ENCODE results near the gene FUT7.
A peak's percentile ranks its signal among the peaks of the same experiment; 100 is the strongest.

The FUT7 gene

DNA sequence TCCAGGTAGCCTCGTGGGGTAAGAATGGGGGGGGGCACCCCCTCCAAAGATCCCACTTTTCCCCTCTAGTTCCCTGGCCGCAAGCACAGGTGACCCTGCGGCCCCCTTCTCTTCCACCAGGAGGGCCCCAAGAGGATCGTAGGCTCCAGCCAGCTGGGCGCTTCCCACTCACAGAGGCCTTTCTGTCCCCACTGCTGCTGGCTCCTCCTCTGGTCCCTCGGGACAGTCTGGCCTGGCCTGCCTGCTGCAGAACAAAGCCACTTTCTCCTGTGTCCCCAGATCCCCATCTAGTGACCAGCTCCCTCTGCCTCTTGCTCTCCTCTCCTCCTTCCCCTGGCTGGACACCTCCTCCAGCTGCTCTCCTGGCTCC lies 39.0 kb upstream of the FUT7 start:
- TF ChIP-seq FOXM1 (IDR thresholded peaks at IDR 0.05; ENCODE audit: borderline replicate concordance, low read depth): no peak
- TF ChIP-seq RAD21 (IDR thresholded peaks at IDR 0.05; ENCODE audit: low read depth): no peak
- TF ChIP-seq NFIC (IDR thresholded peaks at IDR 0.05): no peak; the same call in 1 of the 2 replicates
- TF ChIP-seq REST (IDR thresholded peaks at IDR 0.05; ENCODE audit: low read depth): no peak
- TF ChIP-seq CREB1 (IDR thresholded peaks at IDR 0.05; ENCODE audit: low read depth): no peak
- no peak for TF ChIP-seq EP300 (IDR thresholded peaks at IDR 0.05; ENCODE audit: borderline replicate concordance)
- TF ChIP-seq, protein P1, sequence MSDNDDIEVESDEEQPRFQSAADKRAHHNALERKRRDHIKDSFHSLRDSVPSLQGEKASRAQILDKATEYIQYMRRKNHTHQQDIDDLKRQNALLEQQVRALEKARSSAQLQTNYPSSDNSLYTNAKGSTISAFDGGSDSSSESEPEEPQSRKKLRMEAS (IDR thresholded peaks at IDR 0.05): no peak
- TF ChIP-seq CEBPB (IDR thresholded peaks at IDR 0.05): no peak
- no peak for TF ChIP-seq YY1 (IDR thresholded peaks at IDR 0.05; ENCODE audit: low read depth)
- no peak for TF ChIP-seq ZBTB7A (IDR thresholded peaks at IDR 0.05; ENCODE audit: low read depth)
- TF ChIP-seq TEAD4 (IDR thresholded peaks at IDR 0.05): no peak
- TF ChIP-seq, protein P2, sequence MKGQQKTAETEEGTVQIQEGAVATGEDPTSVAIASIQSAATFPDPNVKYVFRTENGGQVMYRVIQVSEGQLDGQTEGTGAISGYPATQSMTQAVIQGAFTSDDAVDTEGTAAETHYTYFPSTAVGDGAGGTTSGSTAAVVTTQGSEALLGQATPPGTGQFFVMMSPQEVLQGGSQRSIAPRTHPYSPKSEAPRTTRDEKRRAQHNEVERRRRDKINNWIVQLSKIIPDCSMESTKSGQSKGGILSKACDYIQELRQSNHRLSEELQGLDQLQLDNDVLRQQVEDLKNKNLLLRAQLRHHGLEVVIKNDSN (IDR thresholded peaks at IDR 0.05): no peak
- no peak for TF ChIP-seq TCF12 (IDR thresholded peaks at IDR 0.05; ENCODE audit: low read depth)
- TF ChIP-seq EGR1 (IDR thresholded peaks at IDR 0.05): no peak
- TF ChIP-seq TAF1 (IDR thresholded peaks at IDR 0.05; ENCODE audit: low read depth): no peak

DNA sequence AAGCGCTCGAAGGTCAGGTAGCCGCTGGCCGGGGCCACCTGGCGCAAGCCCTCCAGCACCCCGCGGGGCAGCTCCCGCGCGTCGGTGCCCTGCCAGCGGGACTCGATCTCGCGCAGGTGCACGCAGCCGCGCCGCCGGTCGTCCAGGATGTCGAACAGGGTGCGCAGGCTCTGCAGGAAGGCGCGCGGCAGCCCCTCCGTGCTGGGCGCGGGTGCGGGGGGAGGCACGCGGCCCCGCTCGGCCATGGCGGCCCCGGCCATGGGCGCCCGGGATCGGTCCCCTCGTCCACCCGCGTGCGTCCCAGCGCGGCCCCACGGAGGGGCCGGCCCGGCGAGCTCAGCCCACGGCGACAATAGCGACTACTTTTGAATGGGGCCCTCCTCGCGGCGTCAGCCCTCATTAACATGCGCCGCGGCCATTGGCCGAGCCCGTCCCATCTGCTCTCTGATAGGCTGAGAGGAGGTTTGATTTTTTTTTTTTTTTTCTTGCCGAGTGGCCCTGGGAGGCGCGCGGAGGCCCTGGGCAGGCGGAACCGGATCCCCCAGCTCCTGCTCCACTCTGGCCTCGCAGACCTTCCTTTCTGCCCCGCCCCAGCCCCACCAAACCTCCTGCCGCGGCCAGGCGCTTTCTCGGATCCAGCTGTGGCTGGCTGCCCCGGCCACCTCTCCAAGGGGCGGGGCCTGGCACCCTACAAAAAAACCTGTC lies 38.5 kb upstream of the FUT7 start, which contains the start of gene SAPCD2:
Gene SAPCD2 (minus strand): TSS at position 357 of the 705 bp plus-strand sequence. CDS start 97 bp downstream, at position 260.
- TF ChIP-seq, protein P2 (IDR thresholded peaks at IDR 0.05): no peak; the same call in 1 of the 2 replicates
- TF ChIP-seq, protein P1 (IDR thresholded peaks at IDR 0.05): peak; percentile 75
- TF ChIP-seq TAF1 (IDR thresholded peaks at IDR 0.05; ENCODE audit: low read depth) (no peak), FOXM1 (IDR thresholded peaks at IDR 0.05; ENCODE audit: borderline replicate concordance, low read depth) (peak; percentile 64; the same call in 1 of the 2 replicates), EP300 (IDR thresholded peaks at IDR 0.05; ENCODE audit: borderline replicate concordance) (0 out of 2 replicates have a peak, but pooled peaks have one; percentile 36), CREB1 (IDR thresholded peaks at IDR 0.05; ENCODE audit: low read depth) (0 out of 2 replicates have a peak, but pooled peaks have one; percentile 37), ZBTB7A (IDR thresholded peaks at IDR 0.05; ENCODE audit: low read depth) (no peak), CEBPB (IDR thresholded peaks at IDR 0.05) (no peak), TEAD4 (IDR thresholded peaks at IDR 0.05) (peak; percentile 11; the same call in 1 of the 2 replicates), REST (IDR thresholded peaks at IDR 0.05; ENCODE audit: low read depth) (no peak), TCF12 (IDR thresholded peaks at IDR 0.05; ENCODE audit: low read depth) (peak; percentile 74), YY1 (IDR thresholded peaks at IDR 0.05; ENCODE audit: low read depth) (peak; percentile 48; the same call in 1 of the 2 replicates), RAD21 (IDR thresholded peaks at IDR 0.05; ENCODE audit: low read depth) (no peak), NFIC (IDR thresholded peaks at IDR 0.05) (no peak; the same call in 1 of the 2 replicates), EGR1 (IDR thresholded peaks at IDR 0.05) (no peak)

DNA sequence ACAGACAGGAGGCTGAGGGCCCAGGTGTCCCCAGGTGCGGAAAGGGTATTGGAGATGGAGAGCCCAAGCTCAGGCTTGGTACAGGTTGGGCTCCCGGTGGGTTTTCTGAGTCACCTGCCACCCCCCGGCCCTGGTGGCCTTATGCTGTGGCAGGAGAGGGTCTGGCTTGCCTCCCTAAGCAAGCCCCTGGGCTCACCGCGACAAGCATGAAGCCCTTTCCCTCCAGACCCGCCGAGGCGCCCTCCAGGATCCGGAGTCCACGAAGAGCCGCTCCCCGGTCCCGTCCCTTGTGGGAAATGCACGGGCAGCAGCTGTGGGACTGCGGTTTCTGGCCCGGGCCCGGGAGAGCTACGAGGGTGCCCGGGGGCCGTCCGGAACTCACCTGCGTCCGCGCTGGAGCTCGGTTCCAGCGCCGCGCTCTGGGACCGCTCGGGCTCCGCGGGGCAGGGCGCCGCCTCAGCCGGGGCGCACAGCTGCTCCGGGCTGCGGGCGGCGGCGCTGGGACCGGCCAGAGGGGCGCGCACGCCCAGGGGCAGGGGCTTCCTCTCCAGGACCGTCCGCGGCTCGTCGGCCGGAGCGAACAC lies 37.7 kb upstream of the FUT7 start:
- TF ChIP-seq EP300 (IDR thresholded peaks at IDR 0.05; ENCODE audit: borderline replicate concordance) (no peak), RAD21 (IDR thresholded peaks at IDR 0.05; ENCODE audit: low read depth) (no peak), FOXM1 (IDR thresholded peaks at IDR 0.05; ENCODE audit: borderline replicate concordance, low read depth) (no peak), YY1 (IDR thresholded peaks at IDR 0.05; ENCODE audit: low read depth) (no peak), EGR1 (IDR thresholded peaks at IDR 0.05) (no peak), NFIC (IDR thresholded peaks at IDR 0.05) (no peak), TEAD4 (IDR thresholded peaks at IDR 0.05) (no peak), CREB1 (IDR thresholded peaks at IDR 0.05; ENCODE audit: low read depth) (no peak), CEBPB (IDR thresholded peaks at IDR 0.05) (no peak), TAF1 (IDR thresholded peaks at IDR 0.05; ENCODE audit: low read depth) (no peak), ZBTB7A (IDR thresholded peaks at IDR 0.05; ENCODE audit: low read depth) (no peak), REST (IDR thresholded peaks at IDR 0.05; ENCODE audit: low read depth) (no peak), TCF12 (IDR thresholded peaks at IDR 0.05; ENCODE audit: low read depth) (no peak)
- TF ChIP-seq, protein P2 (IDR thresholded peaks at IDR 0.05): no peak
- TF ChIP-seq, protein P1 (IDR thresholded peaks at IDR 0.05): no peak
